Liver (tissue), 3 donors: ENCODE data around the gene CHPF2.

Experiments
- CTCF ChIP-seq: fragments of 150-350 bp; IDR thresholded peaks from 2 replicates; pipeline ENCODE4 v1.5.1; 2017; ENCODE audit warnings: improper control_type of control experiment, low read depth, low read length; ENCODE audit not compliant: missing input control
- TAF1 ChIP-seq: conservative IDR thresholded peaks from 2 replicates; pipeline ENCODE4 v1.6.1; 2016; ENCODE audit warnings: antibody characterized with exemption, mild to moderate bottlenecking
- YY1 ChIP-seq: IDR thresholded peaks from 2 replicates; pipeline ENCODE4 v1.6.1; 2016; ENCODE audit warnings: antibody characterized with exemption, mild to moderate bottlenecking
- TF ChIP-seq, protein P1 (sequence below): IDR thresholded peaks from 2 replicates; pipeline ENCODE4 v1.6.1; 2016; ENCODE audit warnings: antibody characterized with exemption
- donor health status: healthy.
- donor health status: healthy.

- no peak for TF ChIP-seq CTCF
- TF ChIP-seq TAF1: no peak
- TF ChIP-seq, protein P1, sequence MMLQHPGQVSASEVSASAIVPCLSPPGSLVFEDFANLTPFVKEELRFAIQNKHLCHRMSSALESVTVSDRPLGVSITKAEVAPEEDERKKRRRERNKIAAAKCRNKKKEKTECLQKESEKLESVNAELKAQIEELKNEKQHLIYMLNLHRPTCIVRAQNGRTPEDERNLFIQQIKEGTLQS: no peak
- no peak for TF ChIP-seq YY1
These were observed 6.0 kb downstream of the CHPF2 start for GRCh38 chr7:151238190-151238810.
